ENCODE measurements around the gene PDGFA.

PDGFA gene

DNA sequence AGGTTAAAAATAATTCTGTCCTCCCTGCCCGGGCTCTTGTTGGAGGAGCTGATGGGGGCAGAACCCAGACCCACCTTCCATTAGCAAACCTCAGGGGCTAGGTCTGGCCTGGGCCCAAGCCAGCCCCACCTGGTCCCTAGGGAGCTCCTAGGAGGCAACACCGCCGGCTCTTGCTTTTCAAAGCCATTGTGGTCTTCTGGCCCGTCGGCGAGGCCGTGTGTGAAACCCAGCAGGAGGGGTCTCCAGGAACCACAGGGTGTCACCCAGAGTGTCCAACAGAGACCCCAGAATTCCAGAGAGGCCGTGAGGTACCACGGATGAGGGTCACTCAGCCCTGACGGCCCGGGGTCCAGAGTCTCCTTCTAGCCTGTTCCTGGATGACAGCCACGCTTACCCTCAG lies 16.6 kb upstream of the PDGFA start:
- no peak overlapping the region for H3K27ac ChIP-seq (ENCODE audit: low read depth, low read length)

GRCh38 chr7:534959-535358 lies 15.3 kb upstream of the PDGFA start:
- H3K36me3 ChIP-seq (ENCODE audit: control insufficient read depth, low read length): no peaks in the 10 kb centered on the region
- H3K27ac ChIP-seq (ENCODE audit: low read depth, low read length): no peak overlapping the region
- H4K20me1 ChIP-seq (ENCODE audit: control insufficient read depth, insufficient read depth, low read depth, low read length): no peaks in the 10 kb centered on the region
- H3K9me2 ChIP-seq (replicated peaks; ENCODE audit: control insufficient read depth, low read length): no peaks in the 10 kb centered on the region
- H3K9me3 ChIP-seq (ENCODE audit: control insufficient read depth, insufficient read depth, low read length): no peaks in the 10 kb centered on the region
- no peaks in the 10 kb centered on the region for H3F3A ChIP-seq (ENCODE audit: control insufficient read depth, insufficient read depth)
- H3K79me2 ChIP-seq (ENCODE audit: control insufficient read depth, low read length): no peaks in the 10 kb centered on the region
- no peaks in the 10 kb centered on the region for H3K4me1 ChIP-seq (ENCODE audit: control insufficient read depth, low read length)
- TF ChIP-seq CTCF (IDR thresholded peaks at IDR 0.05; ENCODE audit: low read depth, low read length, poor library complexity, severe bottlenecking) (no peak), EZH2phosphoT487 (IDR thresholded peaks at IDR 0.05; ENCODE audit: borderline replicate concordance, low read length) (no peak)
- H3K27me3 ChIP-seq (ENCODE audit: control insufficient read depth, low read length): no peaks in the 10 kb centered on the region
- H3K4me2 ChIP-seq (ENCODE audit: low read length): no peak overlapping the region
- no peak overlapping the region for H3K4me3 ChIP-seq (ENCODE audit: low read length)

More for the DNA sequence above, 16.6 kb upstream of the PDGFA start:
- no peak overlapping the region for H3K4me3 ChIP-seq (ENCODE audit: low read length)
- no peaks in the 10 kb centered on the region for H3K9me3 ChIP-seq (ENCODE audit: control insufficient read depth, insufficient read depth, low read length)
- no peaks in the 10 kb centered on the region for H3F3A ChIP-seq (ENCODE audit: control insufficient read depth, insufficient read depth)
- no peaks in the 10 kb centered on the region for H3K9me2 ChIP-seq (replicated peaks; ENCODE audit: control insufficient read depth, low read length)
- no peak for TF ChIP-seq CTCF (IDR thresholded peaks at IDR 0.05; ENCODE audit: low read depth, low read length, poor library complexity, severe bottlenecking)
- TF ChIP-seq EZH2phosphoT487 (IDR thresholded peaks at IDR 0.05; ENCODE audit: borderline replicate concordance, low read length): no peak
- H3K4me2 ChIP-seq (ENCODE audit: low read length): no peak overlapping the region
- H3K79me2 ChIP-seq (ENCODE audit: control insufficient read depth, low read length): no peaks in the 10 kb centered on the region
- H3K4me1 ChIP-seq (ENCODE audit: control insufficient read depth, low read length): no peaks in the 10 kb centered on the region
- H3K36me3 ChIP-seq (ENCODE audit: control insufficient read depth, low read length): no peaks in the 10 kb centered on the region
- H4K20me1 ChIP-seq (ENCODE audit: control insufficient read depth, insufficient read depth, low read depth, low read length): no peaks in the 10 kb centered on the region
- no peaks in the 10 kb centered on the region for H3K27me3 ChIP-seq (ENCODE audit: control insufficient read depth, low read length)

DNA sequence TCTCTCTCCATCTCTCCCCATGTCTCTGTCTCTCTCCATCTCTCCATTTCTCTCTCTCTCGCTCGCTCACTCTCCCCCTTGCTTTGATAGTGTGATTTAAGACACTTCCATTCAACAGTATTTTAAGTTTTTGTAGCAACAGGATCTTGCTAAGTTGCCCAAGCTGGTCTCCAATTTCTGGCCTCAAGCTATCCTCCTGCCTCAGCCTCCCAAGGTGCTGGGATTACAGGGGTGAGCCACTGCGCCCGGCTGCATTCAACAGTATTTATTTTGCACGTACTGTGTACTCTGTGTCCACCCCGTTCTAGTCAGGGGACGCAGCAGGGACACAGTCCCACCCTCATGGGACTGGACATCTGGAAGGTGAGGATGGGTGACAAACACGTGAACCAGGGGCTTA lies 14.4 kb upstream of the PDGFA start:
- H3K4me1 ChIP-seq (ENCODE audit: control insufficient read depth, low read length): no peaks in the 10 kb centered on the region
- no peak overlapping the region for H3K27ac ChIP-seq (ENCODE audit: low read depth, low read length)
- no peak overlapping the region for H3K4me2 ChIP-seq (ENCODE audit: low read length)
- H3K36me3 ChIP-seq (ENCODE audit: control insufficient read depth, low read length): no peaks in the 10 kb centered on the region
- H4K20me1 ChIP-seq (ENCODE audit: control insufficient read depth, insufficient read depth, low read depth, low read length): no peaks in the 10 kb centered on the region
- no peak for TF ChIP-seq EZH2phosphoT487 (IDR thresholded peaks at IDR 0.05; ENCODE audit: borderline replicate concordance, low read length)
- H3K27me3 ChIP-seq (ENCODE audit: control insufficient read depth, low read length): no peaks in the 10 kb centered on the region
- no peaks in the 10 kb centered on the region for H3K9me2 ChIP-seq (replicated peaks; ENCODE audit: control insufficient read depth, low read length)
- no peak overlapping the region for H3K4me3 ChIP-seq (ENCODE audit: low read length)
- no peaks in the 10 kb centered on the region for H3K79me2 ChIP-seq (ENCODE audit: control insufficient read depth, low read length)
- H3F3A ChIP-seq (ENCODE audit: control insufficient read depth, insufficient read depth): no peaks in the 10 kb centered on the region
- H3K9me3 ChIP-seq (ENCODE audit: control insufficient read depth, insufficient read depth, low read length): no peaks in the 10 kb centered on the region

- H3K27me3 ChIP-seq (ENCODE audit: control insufficient read depth, low read length): no peaks in the 10 kb centered on the region
- H3K9me2 ChIP-seq (replicated peaks; ENCODE audit: control insufficient read depth, low read length): no peaks in the 10 kb centered on the region
- no peak for TF ChIP-seq CTCF (IDR thresholded peaks at IDR 0.05; ENCODE audit: low read depth, low read length, poor library complexity, severe bottlenecking)
- TF ChIP-seq EZH2phosphoT487 (IDR thresholded peaks at IDR 0.05; ENCODE audit: borderline replicate concordance, low read length): no peak
- H3K4me1 ChIP-seq (ENCODE audit: control insufficient read depth, low read length): no peaks in the 10 kb centered on the region
- H3K9me3 ChIP-seq (ENCODE audit: control insufficient read depth, insufficient read depth, low read length): no peaks in the 10 kb centered on the region
- no peak overlapping the region for H3K27ac ChIP-seq (ENCODE audit: low read depth, low read length)
- H3K4me3 ChIP-seq (ENCODE audit: low read length): no peak overlapping the region
- no peak overlapping the region for H3K4me2 ChIP-seq (ENCODE audit: low read length)
- no peaks in the 10 kb centered on the region for H3K36me3 ChIP-seq (ENCODE audit: control insufficient read depth, low read length)
- H4K20me1 ChIP-seq (ENCODE audit: control insufficient read depth, insufficient read depth, low read depth, low read length): no peaks in the 10 kb centered on the region
- H3F3A ChIP-seq (ENCODE audit: control insufficient read depth, insufficient read depth): no peaks in the 10 kb centered on the region
- H3K79me2 ChIP-seq (ENCODE audit: control insufficient read depth, low read length): no peaks in the 10 kb centered on the region
These were observed 13.6 kb upstream of the PDGFA start for GRCh38 chr7:533266-533665.

All from DOHH2 (cell line).